GM21367 (cell line): ENCODE data around the gene HSD11B1.

Source experiments
- ATAC-seq: cut with Tn5 transposase; IDR thresholded peaks from one replicate; pipeline ENCODE4 v1.9.1; 2021; ENCODE audit not compliant: unreplicated experiment

HSD11B1 gene

DNA sequence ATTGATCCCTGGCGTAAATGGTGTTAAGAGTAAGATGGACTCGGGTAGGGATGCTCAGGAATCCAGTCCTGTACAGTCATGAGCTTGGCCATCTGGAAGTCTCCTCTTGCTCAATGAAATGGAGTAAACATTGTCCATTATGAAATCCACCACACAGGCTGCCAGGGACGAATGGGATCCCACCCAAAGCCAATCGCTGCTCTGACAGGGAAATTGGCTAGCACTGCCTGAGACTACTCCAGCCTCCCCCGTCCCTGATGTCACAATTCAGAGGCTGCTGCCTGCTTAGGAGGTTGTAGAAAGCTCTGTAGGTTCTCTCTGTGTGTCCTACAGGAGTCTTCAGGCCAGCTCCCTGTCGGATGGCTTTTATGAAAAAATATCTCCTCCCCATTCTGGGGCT, at the start of gene HSD11B1:
Gene HSD11B1 (plus strand): TSS at position 263 of the 400 bp plus-strand sequence. CDS start 97 bp downstream, at position 360.
- ATAC-seq, result no peak

DNA sequence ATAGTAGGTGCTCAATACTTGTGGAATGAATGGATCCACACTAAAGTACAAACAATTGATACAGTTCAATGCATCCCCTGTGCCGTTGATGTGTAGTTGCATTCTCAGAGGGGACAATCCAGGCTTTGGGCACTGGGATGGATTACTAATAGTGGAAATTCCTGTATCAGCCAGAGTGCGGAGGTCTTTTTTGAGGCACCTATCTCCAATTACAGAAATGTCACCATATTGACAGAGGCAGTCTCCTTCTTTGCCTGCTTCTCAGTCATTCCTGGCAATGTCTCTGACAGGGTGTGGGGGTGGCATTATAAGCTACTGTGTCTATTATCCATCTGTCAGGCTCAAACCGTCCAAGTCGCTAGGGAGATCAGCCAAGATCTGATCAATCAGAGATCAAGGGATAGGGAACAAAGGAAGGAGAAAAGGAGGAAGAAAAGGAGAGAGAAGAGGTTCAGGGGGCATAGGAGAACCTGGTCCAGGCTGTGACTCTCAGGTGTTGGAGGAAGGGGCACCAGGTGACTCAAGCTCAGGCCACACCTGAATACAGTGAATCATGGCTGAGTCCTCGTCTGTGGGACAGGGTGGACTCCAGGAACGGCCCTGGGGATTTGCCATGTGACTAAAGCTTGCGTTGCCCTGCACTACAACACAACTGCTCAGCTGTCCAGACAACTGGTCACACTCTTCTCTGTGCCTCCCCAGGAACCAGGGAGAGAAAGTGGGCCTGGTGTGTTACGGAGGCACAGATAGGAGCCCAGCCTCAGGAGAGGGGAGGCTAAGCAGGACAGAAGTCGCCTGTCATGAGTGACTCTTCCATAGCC, 49.0 kb upstream of the HSD11B1 start:
- no peak for ATAC-seq

DNA sequence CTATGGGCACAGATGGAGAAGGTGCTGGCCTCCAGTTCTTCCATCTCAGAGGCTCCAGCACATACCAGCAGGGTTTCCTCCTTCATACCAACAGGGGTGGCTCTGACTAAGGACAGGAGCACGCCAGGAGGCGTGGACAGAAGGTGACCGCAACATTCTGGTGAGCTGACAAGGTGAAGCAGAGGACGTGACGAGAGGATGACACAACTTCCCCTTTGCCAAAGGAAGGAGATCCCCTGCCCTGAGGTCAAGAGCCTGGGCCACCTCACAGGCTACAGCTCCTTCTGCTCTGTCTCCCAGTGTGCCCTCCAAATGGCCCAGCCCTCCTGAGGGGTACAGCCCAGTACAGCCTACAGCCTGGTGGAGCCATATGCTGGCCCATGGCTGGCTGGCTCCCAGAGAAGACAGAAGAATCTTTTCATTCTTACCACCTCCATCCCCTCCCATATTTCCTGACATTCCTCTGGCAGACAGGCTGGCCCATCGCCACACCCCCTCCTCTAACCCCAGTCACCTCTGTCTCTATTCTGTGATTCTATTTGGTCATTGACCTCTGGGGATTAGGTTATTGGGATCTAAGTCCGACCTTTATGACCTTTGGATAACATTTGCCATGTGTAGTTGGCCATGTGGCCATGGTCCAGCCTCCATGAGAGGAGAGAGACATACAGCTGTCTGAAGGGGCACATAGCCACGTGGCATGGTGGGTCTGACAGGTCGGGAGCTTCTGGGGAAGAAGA, 47.3 kb upstream of the HSD11B1 start:
- ATAC-seq, result peak; percentile 48

DNA sequence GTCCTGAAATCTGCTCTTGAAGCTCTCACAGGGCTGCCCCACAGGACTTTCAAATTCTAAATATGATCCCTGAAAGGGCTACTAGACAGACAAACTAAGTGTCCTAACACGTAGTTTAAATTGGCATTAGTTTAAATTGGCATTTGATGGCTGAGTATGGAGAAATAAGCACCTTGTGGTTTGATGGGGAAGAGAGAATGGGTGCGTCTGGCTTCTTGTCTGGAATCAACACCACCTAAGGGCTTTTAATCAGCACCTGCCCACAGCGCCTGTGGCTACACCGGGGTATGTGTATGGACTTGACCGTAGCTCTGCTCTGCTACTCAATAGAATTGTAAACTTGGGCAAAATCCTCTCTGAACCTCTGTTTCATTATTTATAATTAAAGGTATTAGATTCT, 46.7 kb upstream of the HSD11B1 start:
- no peak for ATAC-seq

DNA sequence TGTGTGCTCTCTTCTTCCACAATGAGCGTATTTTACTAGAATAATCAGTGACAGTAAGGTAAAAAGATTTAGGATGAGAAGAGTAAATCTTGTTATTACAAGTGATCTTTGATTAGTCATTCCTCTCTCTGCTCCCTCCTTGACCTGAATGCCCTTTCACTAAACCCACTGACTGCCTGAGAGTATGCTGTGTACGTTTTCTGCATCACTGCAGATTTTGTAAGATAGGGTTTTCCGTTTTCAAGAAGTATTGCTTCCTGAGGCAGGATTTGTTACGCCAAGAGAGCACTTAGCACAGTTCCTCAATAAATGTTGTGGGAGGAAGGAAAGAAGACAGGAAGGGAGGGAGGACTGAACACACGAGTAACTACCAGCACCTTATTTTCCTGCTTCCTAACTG, 44.7 kb upstream of the HSD11B1 start:
- ATAC-seq, result peak; percentile 72

DNA sequence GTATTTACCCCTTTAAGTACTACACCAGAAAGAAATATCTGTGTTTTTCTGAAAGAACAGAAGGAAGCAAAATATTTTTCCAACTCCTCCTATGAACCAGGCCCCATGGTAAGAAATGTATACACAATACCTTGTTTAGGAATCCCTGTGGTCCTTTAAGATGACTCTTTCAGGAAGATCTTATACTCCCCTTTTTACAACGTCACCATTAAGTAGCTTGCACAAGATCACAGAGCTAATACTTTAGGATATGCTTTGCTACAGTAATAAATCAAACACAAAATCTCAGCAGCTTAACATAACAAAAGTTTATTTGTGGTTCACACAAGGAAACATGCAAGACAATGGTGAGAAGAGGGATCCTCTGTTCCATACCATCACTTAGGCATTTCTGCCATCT, 43.6 kb upstream of the HSD11B1 start:
- no peak for ATAC-seq

DNA sequence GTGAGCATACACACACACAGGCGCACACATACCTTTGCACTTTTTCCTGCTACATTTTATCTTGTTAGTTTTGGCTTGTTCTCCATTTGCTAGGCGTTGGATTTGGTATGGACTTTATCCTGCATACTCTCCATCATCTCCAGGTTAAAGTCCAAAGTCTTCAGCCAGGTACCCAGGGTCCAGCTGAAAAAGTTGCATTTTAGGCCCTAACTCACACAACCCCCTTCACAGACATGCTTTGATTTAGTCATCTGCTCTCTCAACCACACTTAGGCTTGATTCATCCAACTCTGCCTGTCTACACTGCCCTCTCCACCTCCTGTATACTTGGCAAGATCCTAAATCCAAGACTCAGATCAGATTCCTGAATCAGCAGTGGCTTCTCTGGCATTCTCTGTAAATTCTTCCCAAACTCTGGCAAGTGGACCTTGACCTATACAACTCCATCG, 41.7 kb upstream of the HSD11B1 start:
- no peak for ATAC-seq

DNA sequence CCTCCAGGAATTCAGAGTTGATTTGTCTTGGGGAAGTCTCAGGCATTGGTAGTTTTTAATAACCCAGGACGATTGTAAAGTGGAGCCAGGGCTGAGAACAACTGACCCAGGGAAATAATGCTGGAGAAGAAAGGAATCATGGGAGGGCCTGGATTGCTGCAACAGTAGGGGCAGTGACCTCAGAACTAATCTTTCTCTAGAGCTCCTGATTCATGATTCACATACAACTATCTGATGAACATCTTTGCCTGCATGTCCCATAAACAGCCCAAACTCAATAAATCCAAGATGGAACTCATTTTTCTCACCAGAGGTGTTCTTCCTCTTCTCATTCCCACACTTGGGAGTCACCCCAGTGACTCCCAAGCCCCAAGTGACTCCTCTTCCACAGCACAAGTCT, 37.5 kb upstream of the HSD11B1 start:
- no peak for ATAC-seq

DNA sequence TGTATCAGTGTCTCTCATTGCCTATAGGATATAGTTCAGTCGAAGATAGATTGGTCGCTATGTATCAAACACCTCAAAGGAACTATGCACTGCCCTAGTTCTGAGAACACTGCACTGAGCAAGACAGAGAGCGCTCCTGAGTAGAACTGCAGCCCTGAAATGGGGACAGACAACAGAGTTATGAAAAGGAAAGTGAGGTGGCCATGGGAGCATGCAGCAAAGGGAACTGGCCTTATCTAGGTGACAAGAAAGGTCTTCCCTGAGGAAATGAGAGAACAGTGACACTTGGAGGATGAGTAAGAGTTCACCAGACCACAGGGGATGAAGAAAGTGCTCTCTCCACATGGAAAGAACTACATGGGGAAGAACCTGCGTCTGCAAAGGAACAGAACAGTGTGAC, 36.9 kb upstream of the HSD11B1 start:
- no peak for ATAC-seq

DNA sequence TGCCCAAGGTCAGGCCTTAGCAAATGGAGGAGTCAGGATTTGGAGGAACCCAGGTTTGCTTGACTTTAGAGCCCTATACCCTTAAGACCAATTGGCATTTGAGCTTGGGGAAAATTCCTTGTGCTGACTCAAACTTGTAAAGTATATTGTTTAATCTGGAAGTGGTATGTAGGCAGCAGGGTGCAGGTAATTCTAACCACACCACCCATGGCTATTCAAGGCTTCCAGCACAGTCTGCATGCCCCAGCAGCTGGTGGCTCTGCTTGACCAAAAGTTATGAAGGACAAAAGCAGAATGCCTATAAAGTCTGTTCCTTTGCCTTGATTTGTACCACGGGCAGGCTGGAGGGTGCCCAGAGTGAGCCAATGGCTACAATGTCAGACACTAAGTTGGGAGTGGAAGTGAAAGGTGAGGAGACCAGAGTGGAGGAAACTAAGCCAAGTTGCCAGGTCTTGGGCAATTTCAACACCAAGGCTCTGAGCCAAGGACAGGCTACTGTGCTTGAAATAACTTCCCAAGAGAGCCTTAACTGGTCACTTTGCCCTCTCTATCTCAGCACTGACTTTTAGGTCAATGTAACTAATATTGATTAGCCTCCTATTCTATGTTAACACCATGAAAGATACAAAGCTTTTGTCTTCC, 34.1 kb upstream of the HSD11B1 start:
- no peak for ATAC-seq

DNA sequence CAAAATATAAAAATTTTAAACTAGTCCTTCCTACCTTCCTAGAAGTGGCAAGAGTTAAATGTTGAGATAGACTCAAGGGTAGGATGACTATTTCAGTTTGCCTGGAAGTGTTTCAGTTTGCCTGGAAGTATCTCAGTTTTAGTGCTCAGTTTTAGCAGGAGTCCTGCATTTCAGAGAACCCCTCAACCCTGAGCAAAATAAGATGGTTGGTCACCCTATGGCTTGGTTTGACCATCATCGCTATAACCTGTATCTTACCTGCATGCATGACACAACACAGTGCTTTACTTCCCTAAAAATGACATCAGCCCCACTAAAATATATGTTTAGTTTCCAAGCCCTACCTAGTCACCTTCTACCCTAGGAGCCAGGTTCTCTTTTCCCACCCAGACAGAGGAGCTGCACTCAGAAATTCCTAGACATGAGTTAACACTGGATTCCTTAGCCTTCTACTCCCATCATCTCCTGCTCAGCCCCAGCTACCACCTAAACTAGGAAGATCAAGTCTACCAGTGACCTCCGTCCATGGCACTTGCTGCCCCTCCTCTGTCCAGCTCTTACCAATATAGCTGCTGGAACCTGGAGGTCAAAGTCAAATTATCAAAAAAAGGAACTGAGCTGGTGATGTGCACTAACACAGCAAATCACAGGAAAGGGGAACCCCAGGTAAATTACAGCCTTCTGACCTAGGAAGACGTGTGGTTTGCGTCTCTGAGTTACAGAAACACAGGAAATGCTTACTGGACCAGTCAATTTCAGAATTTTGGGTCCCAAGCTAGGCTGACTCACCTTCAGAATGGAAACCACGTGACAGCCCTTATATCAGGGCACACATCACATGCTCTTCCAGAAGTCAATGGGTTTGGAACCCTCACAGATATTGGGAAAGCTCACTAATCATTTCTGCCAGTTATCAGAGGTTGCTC, 31.7 kb upstream of the HSD11B1 start:
- ATAC-seq, result peak; percentile 86

DNA sequence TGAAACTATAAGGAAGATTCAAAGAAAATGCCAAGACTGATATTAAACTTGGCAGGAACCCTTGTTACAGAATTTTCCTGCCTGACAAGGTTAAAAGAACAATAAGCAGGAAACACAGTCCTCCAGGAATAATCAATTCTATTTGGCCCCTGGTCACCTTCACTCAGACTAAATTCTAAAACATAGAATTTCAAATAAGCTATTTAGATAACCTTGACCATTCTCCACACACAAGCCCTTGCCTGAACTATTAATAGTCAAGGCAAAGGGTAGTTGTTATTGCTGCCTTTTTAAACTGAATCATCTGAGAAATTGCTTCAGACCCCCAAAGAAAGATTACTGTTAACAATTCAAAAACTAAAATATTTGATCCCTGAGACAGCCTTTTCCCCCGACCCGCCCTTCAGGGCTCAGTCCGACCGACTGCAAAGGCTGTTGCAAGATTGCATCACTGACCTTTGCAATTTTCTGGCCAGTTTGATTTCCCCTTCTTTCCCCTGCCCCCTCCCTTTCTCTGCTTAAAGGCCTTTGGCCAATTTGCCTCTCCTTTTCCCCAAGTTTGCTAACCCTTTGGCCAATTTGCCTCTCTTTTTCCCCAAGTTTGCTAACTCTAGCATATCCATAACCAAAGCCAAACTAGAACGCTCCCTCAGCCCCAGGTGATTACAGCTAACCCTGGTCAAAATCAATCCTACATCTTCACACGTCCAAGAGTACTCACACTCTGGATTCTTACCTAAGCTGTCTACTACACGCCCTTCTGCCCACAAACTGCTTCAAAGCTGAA, 30.8 kb upstream of the HSD11B1 start:
- ATAC-seq, result no peak

DNA sequence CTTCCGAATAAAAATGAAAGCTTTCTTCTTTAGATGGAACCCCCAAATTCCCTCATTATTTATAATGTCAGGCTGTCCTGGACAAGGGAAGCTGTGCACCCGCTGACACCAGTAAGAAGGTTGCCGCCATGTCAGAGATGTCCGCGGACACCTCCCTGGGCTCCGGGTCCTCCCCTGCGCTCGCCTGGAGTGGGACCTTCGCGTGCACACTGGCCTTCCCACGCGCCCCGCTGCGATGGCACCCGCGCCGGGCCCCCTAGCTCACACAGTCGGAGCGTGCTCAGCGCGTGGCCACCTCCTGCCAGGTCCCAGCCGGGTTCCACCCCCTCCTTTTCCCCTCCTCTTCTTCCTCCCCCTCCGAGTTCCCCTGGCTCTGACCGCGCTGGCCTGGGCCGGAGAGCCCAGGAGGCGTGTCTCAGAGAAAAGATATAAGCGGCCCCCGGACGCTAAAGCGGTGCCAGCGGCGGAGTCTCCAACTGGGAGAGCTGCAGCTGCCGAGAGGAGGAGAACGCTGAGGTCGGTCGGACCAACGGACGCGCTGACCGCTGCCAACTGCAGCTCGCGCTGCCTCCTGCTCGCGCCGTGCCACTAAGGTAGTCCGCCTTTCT, 29.6 kb upstream of the HSD11B1 start, which contains the start of gene G0S2:
Gene G0S2 (plus strand): TSS at position 456 of the 608 bp plus-strand sequence. CDS start 273 bp downstream, outside the sequence.
- ATAC-seq, result no peak

DNA sequence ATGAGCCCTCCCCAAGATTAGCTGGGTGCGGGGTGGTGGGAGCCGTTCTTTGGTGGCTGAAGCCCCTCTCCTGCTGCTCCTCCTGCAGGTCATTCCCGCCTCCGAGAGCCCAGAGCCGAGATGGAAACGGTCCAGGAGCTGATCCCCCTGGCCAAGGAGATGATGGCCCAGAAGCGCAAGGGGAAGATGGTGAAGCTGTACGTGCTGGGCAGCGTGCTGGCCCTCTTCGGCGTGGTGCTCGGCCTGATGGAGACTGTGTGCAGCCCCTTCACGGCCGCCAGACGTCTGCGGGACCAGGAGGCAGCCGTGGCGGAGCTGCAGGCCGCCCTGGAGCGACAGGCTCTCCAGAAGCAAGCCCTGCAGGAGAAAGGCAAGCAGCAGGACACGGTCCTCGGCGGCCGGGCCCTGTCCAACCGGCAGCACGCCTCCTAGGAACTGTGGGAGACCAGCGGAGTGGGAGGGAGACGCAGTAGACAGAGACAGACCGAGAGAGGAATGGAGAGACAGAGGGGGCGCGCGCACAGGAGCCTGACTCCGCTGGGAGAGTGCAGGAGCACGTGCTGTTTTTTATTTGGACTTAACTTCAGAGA, 29.0 kb upstream of the HSD11B1 start:
- ATAC-seq, result no peak

DNA sequence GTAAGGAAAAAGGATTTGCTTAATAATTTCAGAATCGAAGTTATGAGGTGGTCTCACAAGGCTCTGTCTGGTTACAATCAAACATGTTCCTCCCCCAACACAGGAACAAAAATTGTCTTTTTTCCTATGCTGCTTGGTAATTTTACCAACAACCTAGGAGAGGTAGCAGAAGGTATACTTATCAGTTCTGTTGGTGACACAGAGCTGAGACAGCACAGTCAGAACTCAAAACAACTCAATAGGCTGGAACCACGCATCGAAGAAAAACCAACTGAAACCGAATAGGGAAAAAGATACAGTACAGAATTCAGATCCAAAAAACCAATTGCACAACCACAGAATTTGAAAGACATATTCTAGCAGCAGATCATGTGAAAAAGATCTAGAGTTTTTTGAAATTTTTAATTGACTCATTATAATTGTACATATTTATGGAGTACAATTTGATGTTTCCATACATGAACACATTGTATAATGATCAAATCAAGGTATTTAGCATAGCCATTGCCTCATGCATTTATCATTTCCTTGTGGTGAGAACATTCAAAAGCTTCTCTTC, 25.6 kb upstream of the HSD11B1 start:
- ATAC-seq, result no peak

DNA sequence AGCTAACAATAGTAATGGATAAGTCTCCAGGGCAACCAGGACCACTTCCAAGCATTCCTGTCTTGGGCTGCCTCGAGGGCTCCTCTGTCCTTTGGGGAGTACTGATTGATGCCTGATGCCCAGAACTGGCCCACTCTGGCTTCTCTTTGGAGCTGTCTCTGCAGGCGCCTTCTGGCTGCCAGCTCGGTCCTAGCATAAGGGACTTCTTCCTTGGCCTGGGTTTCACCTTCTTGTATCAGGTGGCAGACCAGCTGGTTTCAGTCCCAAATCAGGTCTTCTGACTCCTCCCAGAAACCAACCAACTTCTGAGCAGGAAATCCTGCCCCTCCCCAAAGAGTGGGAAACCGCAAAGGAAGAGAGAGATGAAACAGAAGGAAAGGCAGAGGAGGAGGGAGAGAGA, 18.8 kb upstream of the HSD11B1 start:
- ATAC-seq, result peak; percentile 55

DNA sequence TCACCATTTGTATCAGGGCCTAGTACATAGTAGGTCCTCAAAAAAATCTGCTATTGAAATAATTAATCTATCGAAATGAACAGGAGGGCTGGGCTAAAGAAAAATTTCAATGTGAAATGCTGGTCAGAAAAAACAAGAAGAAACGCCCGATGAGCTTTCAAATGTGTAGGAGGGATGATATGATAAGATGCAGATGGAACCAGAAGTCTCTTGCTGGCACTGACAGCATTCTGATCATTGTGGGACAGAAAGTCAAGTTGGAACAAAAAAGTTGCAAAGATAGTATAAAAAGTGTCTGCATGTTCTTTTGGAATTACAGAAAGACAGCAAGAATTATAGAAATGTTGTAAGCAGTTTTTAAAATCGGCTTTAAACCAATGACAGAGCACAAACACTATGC, 18.3 kb upstream of the HSD11B1 start:
- ATAC-seq, result no peak

DNA sequence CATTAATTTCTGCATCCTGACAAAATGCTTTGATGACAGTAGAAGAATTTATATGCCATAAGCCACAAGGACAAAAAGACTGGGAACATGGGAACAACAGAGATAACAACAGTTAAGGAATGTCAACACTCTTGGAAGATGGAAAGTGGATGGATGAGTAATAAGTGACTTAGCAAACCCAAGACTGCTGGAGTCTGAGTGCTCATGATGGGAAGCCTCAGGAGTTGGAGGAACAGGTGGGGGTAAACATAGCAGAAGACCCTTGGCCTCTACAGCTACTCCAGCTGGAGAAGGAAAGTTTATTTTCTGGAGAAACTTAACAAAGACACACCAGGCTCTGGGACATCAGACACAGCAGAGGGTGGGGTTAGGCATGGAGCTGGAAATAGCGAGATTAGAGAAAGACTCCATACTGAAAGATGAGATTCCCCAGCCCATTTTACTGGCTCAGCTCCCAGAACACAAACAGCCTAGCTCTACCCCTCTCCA, 15.9 kb upstream of the HSD11B1 start:
- ATAC-seq, result no peak

DNA sequence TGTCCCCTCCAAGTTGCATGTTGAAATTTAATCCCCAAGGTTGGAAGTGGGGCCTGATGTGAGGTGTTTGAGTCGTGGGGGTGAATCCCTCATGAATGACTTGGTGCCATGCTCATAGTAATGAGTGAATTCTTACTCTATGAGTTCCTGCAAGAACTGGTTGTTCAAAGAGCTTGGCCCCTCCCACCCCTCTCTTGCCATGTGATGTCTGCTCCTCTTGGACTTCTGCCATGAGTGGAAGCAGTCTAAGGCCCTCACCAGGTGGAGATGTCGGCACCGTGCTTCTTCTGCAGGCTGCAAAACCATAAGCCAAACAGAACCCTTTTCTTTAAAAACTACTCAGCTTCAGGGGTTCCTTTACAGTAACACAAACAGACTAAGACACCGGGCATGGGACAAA, 15.2 kb upstream of the HSD11B1 start:
- no peak for ATAC-seq
